NCI-H1694 (cell line): Measurements from ENCODE around the gene ELANE.
A peak's percentile ranks its signal among the peaks of the same experiment; 100 is the strongest.
"Not testable (repeated sequence)": the region's sequence is repeated elsewhere in the genome, so short reads cannot be mapped to it uniquely, and the experiment has no call there.

Source experiments
- DNase-seq: peaks from one replicate; lab custom pipeline; 2025; lab: John Stamatoyannopoulos, UW

The ELANE gene

GRCh38 chr19:862581-863314, 10.6 kb downstream of the ELANE start:
- no peak for DNase-seq

GRCh38 chr19:863315-863620, 11.2 kb downstream of the ELANE start:
- DNase-seq, result no peak

- no peak for DNase-seq
These were observed 14.7 kb downstream of the ELANE start for GRCh38 chr19:866769-867300.

- DNase-seq, result no peak
These were observed 15.2 kb downstream of the ELANE start for GRCh38 chr19:867301-867793.

GRCh38 chr19:867855-868457, 15.9 kb downstream of the ELANE start:
- no peak for DNase-seq

- no peak for DNase-seq
These were observed 16.5 kb downstream of the ELANE start for GRCh38 chr19:868458-869244.

GRCh38 chr19:869245-870177, 17.4 kb downstream of the ELANE start:
- no peak for DNase-seq

GRCh38 chr19:870314-870713, 18.2 kb downstream of the ELANE start:
- DNase-seq, result no peak

- peak; percentile 54 for DNase-seq
These were observed 18.9 kb downstream of the ELANE start for GRCh38 chr19:870963-871401.

GRCh38 chr19:871446-872265, 19.6 kb downstream of the ELANE start:
- DNase-seq, result no peak

GRCh38 chr19:872266-872951, 20.3 kb downstream of the ELANE start:
- DNase-seq, result no peak

GRCh38 chr19:873084-873483, 21.0 kb downstream of the ELANE start:
- no peak for DNase-seq

GRCh38 chr19:873561-874041, 21.5 kb downstream of the ELANE start:
- no peak for DNase-seq

GRCh38 chr19:875265-875879, 23.3 kb downstream of the ELANE start:
- DNase-seq, result no peak

- no peak for DNase-seq
These were observed 24.0 kb downstream of the ELANE start for GRCh38 chr19:876089-876488.

- DNase-seq, result no peak
These were observed 24.7 kb downstream of the ELANE start for GRCh38 chr19:876780-877314.

GRCh38 chr19:877992-878660, 26.0 kb downstream of the ELANE start:
- DNase-seq, result not testable (repeated sequence)

GRCh38 chr19:878751-879561, 26.9 kb downstream of the ELANE start:
- DNase-seq, result not testable (repeated sequence)
